NT2/D1 (cell line): ENCODE data around the gene EXD3.

Experiments
- SUZ12 ChIP-seq: IDR thresholded peaks from 2 replicates; pipeline ENCODE4 v1.6.1; 2011; ENCODE audit not compliant: insufficient read length, insufficient read depth; ENCODE audit errors: extremely low read depth
- YY1 ChIP-seq: IDR thresholded peaks from 2 replicates; pipeline ENCODE4 v1.6.1; 2011; ENCODE audit not compliant: insufficient read length, insufficient read depth
- ZNF274 ChIP-seq: IDR thresholded peaks from 2 replicates; pipeline ENCODE4 v1.6.1; 2011; ENCODE audit warnings: mild to moderate bottlenecking, low read depth, low read length

DNA sequence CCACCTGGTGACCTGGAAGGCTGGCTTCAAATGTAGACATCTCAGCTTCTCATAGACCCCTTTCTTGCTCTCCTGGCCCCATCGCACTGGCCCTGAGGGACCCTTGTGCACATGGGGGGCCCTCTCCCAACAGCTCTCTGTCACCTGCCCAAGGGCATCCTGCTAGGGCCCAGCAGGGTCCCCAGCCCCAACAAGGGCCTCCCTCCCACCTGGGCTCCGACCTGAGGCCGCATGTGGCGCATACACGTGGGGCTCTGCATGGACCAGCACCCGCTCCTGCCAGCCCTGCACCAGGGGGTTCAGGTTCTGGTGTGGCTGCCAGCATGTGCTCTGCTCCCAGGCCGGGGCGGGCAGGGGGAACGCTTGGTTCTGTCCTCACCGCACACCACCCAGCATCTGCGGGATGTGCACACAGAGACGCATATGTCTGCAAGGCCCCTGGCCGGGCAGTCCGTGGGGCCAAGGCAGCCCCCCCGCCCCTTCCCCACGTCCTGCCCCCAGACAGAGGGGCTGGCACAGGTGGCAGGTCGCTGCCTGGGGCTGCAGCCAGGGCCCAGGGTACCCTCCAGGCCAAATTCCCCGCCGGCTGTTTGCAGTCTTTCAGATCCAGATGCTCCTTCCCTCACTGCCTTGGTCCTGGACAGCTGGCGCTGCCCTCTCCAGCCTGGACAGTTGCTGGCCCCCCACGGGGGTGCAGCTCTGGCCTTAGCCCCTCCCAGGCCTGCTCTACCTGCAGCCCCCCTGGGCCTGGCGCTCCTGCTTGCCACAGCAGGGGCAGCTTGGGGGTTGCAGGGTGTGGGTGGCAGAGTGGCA lies 103.0 kb downstream of the EXD3 start:
- no peak for TF ChIP-seq ZNF274
- TF ChIP-seq YY1: no peak
- no peak for TF ChIP-seq SUZ12
